HG03108 (cell line): ENCODE measurements around the gene SMPX.

Source experiments
- ATAC-seq: cut with Tn5 transposase; IDR thresholded peaks from one replicate; pipeline ENCODE4 v1.9.1; 2021; ENCODE audit warnings: moderate library complexity; ENCODE audit not compliant: unreplicated experiment

SMPX gene

DNA sequence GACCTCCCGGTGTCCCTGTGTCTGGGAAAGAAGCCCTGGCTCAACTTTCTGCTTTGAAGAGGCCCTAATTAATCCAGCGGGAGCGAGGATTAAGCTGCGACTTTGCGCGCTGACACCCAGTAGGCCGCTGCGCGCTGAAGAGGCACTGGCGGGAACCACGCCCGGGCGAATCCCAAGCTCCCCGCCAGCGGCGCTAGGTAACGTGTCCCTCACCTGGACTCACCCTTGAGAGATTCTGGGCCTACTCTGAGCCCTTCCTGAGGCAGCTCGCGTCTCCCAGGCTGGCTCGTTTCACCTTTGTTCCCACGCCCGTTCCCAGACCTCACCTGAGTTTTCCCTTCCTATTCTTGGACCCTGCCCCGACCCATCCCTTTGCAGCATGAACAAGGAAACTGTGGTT, 99.2 kb downstream of the SMPX start:
- ATAC-seq: no peak

DNA sequence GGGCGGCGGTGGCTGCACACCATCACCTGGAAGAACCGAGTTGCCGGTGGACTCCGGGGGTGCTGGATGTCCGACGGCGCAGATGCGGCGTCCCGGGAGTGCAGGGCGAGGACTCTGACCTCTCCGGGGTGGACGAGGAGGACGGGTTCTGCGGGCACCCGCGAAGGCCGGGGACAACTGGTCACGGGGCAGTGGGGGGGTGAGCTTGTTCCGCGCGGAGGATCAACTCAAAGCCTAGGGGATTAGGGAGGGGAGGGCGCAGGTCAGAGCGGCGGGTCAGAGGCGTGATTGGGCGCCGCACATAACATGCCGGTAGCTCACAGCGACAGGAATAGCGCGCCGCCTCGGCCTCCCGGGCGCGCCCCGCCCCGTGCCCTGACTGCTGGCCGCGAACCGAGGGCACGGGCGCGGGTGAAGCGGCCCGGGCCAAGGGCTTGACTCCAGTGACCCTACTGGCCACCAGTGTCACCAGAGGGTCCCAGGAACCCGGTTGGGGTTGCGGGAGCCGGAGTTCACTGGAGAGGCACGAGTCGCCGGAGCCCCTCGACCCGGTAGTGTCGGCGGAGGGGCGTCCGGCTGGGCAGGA, 99.7 kb downstream of the SMPX start, which contains the start of gene KLHL34:
Gene KLHL34 (minus strand): TSS at position 179 of the 586 bp plus-strand sequence. CDS start 542 bp downstream, outside the sequence.
- ATAC-seq: no peak

DNA sequence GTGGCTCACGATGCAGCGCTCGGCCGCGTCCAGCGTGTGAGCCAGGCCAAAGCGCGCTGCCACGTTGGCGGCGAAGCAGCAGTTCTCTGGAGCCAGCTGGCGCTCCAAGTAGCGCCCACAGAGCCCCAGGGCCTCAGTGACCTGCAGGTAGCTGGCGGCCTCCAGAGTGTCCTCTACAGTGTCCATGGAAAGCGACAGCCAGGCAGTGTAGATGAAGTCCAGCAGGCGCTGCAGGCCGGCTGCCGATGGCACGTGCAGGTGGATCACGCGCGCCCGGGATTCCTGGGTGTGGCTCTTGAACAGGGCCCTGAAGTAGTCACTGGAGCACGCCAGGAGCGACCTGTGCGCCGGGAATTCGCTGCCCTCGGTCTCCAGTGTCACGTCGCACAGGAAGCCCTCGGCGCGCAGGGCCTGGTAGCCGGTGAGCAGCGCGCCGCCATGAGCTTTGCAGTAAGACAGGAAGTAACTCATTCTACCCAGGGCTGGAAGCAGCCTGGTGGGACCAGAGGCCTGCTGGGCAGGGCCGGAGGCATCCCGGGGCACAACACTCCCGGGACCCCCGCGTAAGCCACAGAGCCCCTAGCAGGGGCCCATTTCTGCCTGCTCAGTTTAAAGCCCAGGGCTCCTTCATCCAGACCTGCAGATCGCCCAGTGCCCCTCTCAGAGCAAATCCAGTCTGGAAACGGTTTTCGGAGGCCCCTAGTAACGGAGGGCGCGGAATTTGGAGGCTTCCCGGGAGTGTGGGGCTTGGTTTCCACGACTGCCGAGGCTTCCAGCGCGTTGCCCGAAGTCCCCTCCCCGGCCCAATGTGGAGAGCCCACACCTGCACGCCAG, 100.4 kb downstream of the SMPX start:
- no peak for ATAC-seq

DNA sequence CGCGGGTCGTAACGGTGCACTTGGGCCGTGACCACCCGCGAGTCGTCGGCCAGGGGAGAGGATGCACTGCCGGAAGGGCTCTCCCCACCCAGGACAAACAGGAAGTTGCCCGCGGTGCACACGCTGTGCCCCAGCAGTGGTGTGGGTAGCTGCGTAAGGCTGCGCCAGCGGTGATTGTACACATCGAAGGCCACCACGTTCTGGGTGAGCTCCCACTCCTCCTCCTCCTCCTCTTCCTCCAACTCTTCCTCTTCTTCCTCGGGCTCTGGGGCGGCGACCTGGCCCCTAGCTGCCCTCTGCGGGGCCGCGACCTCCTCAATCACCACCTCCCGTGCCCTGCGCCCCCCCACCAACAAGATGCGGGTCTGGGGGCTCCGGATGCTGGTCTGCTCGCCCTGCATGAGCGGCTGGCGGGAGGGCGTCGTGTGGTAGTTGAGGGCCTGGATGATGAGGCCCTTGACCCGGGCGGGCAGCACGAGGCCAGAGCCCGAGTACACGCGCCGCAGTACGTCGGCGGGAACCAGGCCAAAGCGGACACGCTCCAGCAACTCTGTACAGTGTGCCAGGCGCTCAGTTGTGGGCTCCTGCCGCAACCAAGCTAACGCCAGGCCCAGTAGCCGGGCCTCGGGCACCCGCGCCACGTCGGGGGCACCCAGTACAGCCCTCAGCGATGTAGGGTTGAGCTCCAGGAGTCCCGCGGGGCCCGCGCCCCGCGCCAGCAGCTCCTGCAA, 101.2 kb downstream of the SMPX start:
- no peak for ATAC-seq
